Testis (tissue), 3 donors: ENCODE data around the gene PLIN1. TPM values are rescaled to one million over a fixed set of nuclear protein-coding genes. Genes with fewer than 3 reads are reported as not detected.

Experiments used
- DNase-seq: peaks from one replicate; pipeline ENCODE4 v3.0.0-alpha.2; 2019
- H3K27ac ChIP-seq, 2 donors: fragments of 200-600 bp; sonication (generic); one replicate each; pipeline ENCODE4 v1.5.1; 2019
- H3K27me3 ChIP-seq: fragments of 200-600 bp; sonication (generic); one replicate; pipeline ENCODE4 v1.5.1; 2019
- H3K36me3 ChIP-seq: fragments of 200-600 bp; sonication (generic); one replicate; pipeline ENCODE4 v1.5.1; 2017; ENCODE audit warnings: low read depth; ENCODE audit errors: missing control alignments
- H3K4me1 ChIP-seq: fragments of 200-600 bp; sonication (generic); one replicate; pipeline ENCODE4 v1.5.1; 2019
- H3K4me3 ChIP-seq, 2 donors: fragments of 200-600 bp; sonication (generic); one replicate each; pipeline ENCODE4 v1.5.1; 2017 to 2019
- H3K9me3 ChIP-seq: fragments of 200-600 bp; sonication (generic); one replicate; pipeline ENCODE4 v1.5.1; 2017
- POLR2A ChIP-seq: fragments of 450-650 bp; IDR thresholded peaks from one replicate; pipeline ENCODE4 v1.6.1; 2017; ENCODE audit warnings: antibody characterized with exemption, mild to moderate bottlenecking, moderate library complexity
- WGBS, 2 donors: methylation state at CpG; one replicate each; pipeline ENCODE4 v1.1.5; 2018; 5-methylcytosine and 5-hydroxymethylcytosine counted together
- intact Hi-C: fragments of 100-400 bp; cut with DNase I; formaldehyde crosslinking; loops from one replicate; pipeline ENCODE4 v1.15.1; 2023; ENCODE audit warnings: low total_unique reads
- polyA plus RNA-seq: library from polyadenylated mRNA; stranded (reverse); fragments of 350-450 nt; fragmentation: Illumina TruSeq; extraction: RNeasy Lipid Tissue Mini Kit (QIAGEN cat#74804); gene quantifications from one replicate; pipeline ENCODE4 v1.2.3, GENCODE V29; 2014; ENCODE audit warnings: low read depth, low replicate concordance; ENCODE audit not compliant: insufficient read depth
- total RNA-seq, 2 donors: library from RNA; depleted of rRNA; stranded (reverse); fragments of >200 nt; gene quantifications; one replicate each; pipeline ENCODE4 v1.2.3, GENCODE V29; 2016
- TF ChIP-seq, protein P1 (sequence below), 3 experiments: fragments of 450-650 bp in 2 of 3; fragments of 200-600 bp in 1 of 3; sonication (generic) in 1 of 3; IDR thresholded peaks; one replicate each; pipeline ENCODE4 v1.5.1; 2016 to 2019; ENCODE audit warnings: antibody characterized with exemption in 3 of 3, mild to moderate bottlenecking in 2 of 3, moderate library complexity in 1 of 3

Gene PLIN1
- total and polyA plus RNA-seq, 3 donors from 2014 or later = 9.1 to 18.5 (median 13.5) TPM

DNA sequence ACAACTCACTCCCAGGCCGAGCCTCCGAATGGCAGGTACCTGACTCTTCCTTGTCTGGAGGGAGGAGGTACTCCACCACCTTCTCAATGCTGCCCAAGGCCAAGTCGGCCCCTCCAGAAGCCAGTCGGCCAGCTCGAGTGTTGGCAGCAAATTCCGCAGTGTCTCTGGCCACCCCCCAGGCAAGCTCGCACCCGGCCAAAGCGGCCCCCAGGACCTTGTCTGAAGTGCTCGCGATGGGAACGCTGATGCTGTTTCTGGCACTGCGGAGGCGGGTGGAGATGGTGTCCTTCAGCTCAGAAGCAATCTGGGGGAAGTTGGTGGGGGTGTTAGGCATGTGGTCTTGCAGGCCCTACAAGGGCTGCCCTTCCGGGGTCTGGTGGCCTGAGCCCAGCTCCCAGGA lies 9.2 kb downstream of the PLIN1 start:
- Histone ChIP-seq H3K36me3 (no peaks in the 10 kb centered on the region), H3K27ac (no peak overlapping the region), H3K27me3 (no peaks in the 10 kb centered on the region), H3K4me1 (peaks cover 3% of the 10 kb centered on the region), H3K9me3 (no peaks in the 10 kb centered on the region), H3K4me3 (no peak overlapping the region)
- WGBS, 2 donors = 95% methylated on average over 15 of the region's 15 CpGs
- TF ChIP-seq, protein P1, sequence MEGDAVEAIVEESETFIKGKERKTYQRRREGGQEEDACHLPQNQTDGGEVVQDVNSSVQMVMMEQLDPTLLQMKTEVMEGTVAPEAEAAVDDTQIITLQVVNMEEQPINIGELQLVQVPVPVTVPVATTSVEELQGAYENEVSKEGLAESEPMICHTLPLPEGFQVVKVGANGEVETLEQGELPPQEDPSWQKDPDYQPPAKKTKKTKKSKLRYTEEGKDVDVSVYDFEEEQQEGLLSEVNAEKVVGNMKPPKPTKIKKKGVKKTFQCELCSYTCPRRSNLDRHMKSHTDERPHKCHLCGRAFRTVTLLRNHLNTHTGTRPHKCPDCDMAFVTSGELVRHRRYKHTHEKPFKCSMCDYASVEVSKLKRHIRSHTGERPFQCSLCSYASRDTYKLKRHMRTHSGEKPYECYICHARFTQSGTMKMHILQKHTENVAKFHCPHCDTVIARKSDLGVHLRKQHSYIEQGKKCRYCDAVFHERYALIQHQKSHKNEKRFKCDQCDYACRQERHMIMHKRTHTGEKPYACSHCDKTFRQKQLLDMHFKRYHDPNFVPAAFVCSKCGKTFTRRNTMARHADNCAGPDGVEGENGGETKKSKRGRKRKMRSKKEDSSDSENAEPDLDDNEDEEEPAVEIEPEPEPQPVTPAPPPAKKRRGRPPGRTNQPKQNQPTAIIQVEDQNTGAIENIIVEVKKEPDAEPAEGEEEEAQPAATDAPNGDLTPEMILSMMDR (IDR thresholded peaks at IDR 0.05) = no peak
- no peak for TF ChIP-seq POLR2A
- intact Hi-C loops = no loop called here
- DNase-seq = no peak

GRCh38 chr15:89669309-89669865 lies 9.8 kb downstream of the PLIN1 start:
- TF ChIP-seq, protein P1 (IDR thresholded peaks at IDR 0.05) = no peak
- TF ChIP-seq POLR2A = no peak
- H3K27me3 ChIP-seq = no peaks in the 10 kb centered on the region
- no peak overlapping the region for H3K27ac ChIP-seq
- no peak for DNase-seq
- H3K36me3 ChIP-seq = no peaks in the 10 kb centered on the region
- intact Hi-C loops = no loop called here
- peaks cover 6% of the 10 kb centered on the region for H3K4me1 ChIP-seq
- H3K4me3 ChIP-seq = no peak overlapping the region
- no peaks in the 10 kb centered on the region for H3K9me3 ChIP-seq
- 84 to 87% methylated on average over 8 to 9 of the region's 9 CpGs for WGBS, 2 donors

DNA sequence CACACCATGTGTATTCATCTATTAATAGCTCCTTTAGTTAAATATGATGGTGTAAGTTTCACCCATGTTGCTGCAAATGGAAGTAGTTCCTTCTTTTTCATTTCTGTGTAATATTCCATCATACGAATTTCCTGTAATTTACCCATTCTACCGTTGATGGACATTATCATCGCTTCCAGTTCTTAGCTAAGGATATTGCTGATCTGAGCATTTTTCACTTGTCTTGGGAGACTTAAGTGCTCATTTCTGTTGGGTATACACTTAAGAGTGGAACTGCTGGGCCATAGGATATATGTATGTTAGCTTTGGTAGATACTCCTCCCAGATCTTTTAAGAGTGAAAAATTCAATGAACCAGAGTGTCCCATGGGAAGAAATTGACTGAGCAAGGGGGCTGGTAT lies 11.0 kb downstream of the PLIN1 start:
- 95 to 96% methylated on average over 3 of the region's 3 CpGs for WGBS, 2 donors
- Histone ChIP-seq H3K4me3 (no peak overlapping the region), H3K27ac (no peak overlapping the region), H3K4me1 (peaks cover 6% of the 10 kb centered on the region), H3K9me3 (no peaks in the 10 kb centered on the region), H3K36me3 (no peaks in the 10 kb centered on the region), H3K27me3 (no peaks in the 10 kb centered on the region)
- TF ChIP-seq, protein P1 (IDR thresholded peaks at IDR 0.05) = no peak
- no peak for DNase-seq
- intact Hi-C loops = no loop called here

DNA sequence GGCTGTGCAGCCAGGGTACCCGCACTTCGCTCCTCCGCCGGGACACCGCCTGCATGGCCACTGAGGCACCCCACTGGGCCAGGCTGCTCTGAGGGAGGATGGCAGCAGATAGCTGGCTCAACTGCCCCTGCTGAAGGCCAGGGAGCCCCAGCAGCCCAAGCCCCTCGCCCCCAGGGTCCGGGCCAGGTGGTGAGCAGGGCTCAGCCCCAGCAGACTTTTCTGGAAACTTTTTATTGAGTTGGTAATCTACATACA lies 11.5 kb downstream of the PLIN1 start:
- H3K4me1 ChIP-seq = peaks cover 10% of the 10 kb centered on the region
- DNase-seq = no peak
- H3K27me3 ChIP-seq = no peaks in the 10 kb centered on the region
- no peak overlapping the region for H3K4me3 ChIP-seq
- WGBS, 2 donors = 70 to 91% methylated on average over 2 to 7 of the region's 7 CpGs
- no peaks in the 10 kb centered on the region for H3K9me3 ChIP-seq
- no peak for TF ChIP-seq POLR2A
- TF ChIP-seq, protein P1 (IDR thresholded peaks at IDR 0.05) = no peak
- H3K36me3 ChIP-seq = no peaks in the 10 kb centered on the region
- intact Hi-C loops = no loop called here
- no peak overlapping the region for H3K27ac ChIP-seq

DNA sequence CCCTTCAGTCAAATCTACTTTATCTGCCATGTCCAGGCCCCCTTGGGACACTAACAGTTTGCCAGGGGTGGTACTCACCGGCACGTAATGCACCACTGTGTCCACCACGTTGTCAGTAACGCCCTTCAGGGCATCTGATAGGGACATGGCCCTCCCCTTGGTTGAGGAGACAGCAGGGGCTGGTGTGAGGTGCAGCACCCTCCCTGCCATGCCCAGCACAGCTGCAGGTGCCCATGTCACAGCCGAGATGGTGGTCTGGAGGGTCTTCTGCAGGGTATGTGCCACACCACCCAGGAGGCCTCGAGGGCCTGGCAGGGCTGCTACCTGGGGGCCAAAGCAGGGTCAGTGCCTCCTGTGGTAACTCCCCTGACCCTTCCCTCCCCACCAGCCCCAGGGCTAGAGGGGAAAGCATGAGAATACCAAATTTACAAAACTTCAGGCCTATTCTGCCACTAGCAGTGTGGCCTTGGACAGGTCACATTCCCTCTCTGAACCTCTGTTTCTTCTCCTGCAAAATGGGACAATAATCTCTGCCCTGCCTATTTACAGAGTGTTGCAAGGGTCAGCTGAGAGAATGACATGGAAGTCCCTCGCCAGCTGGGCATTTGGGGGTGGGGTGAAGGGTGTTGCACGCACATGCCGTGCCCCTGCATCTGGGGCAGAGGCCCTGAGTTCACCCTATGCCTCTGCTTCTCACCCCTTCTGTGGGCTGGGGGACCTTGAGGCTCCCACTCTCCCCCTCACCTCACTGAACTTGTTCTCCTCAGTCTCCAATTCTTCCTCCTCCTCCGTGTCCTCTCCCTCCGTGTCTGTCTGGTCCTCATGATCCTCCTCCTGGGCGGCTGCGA lies 12.1 kb downstream of the PLIN1 start:
- TF ChIP-seq POLR2A = no peak
- TF ChIP-seq, protein P1 (IDR thresholded peaks at IDR 0.05) = no peak
- intact Hi-C loops = no loop called here

More for the DNA sequence above, 12.1 kb downstream of the PLIN1 start:
- H3K27me3 ChIP-seq = no peaks in the 10 kb centered on the region
- H3K4me3 ChIP-seq = no peak overlapping the region
- H3K27ac ChIP-seq = no peak overlapping the region
- whole genome bisulfite sequencing, 2 donors = 78 to 95% methylated on average over 4 to 13 of the region's 13 CpGs
- no peaks in the 10 kb centered on the region for H3K9me3 ChIP-seq
- H3K36me3 ChIP-seq = no peaks in the 10 kb centered on the region
- no peak for DNase-seq
- H3K4me1 ChIP-seq = peaks cover 10% of the 10 kb centered on the region
